GM23338 (cell line): ENCODE measurements around the gene RHEBL1. TPM values are rescaled to one million over a fixed set of nuclear protein-coding genes. Genes with fewer than 3 reads are reported as not detected.

ENCODE experiments used
- ATAC-seq: fragments of 200-7000 bp; cut with Tn5 transposase; 3 replicates; pipeline ENCODE4 v1.9.1; 2020
- DNase-seq: peaks from one replicate; pipeline ENCODE4 v3.0.0-alpha.2; 2015; ENCODE audit warnings: low spot score
- H2AFZ ChIP-seq: fragments of 200-600 bp; sonication (generic); 2 replicates; pipeline ENCODE4 v1.8.0; 2016; ENCODE audit warnings: antibody characterized with exemption, mild to moderate bottlenecking, moderate library complexity
- H3F3A ChIP-seq: fragments of 200-600 bp; sonication (generic); replicated peaks from 2 replicates; pipeline ENCODE4 v1.8.0; 2017; ENCODE audit warnings: antibody characterized with exemption, mixed run types, low read depth
- H3K27ac ChIP-seq: fragments of 200-600 bp; sonication (generic); 2 replicates; pipeline ENCODE4 v1.6.1; 2016; ENCODE audit warnings: low read depth
- H3K27me3 ChIP-seq: fragments of 200-600 bp; sonication (generic); 2 replicates; pipeline ENCODE4 v1.8.0; 2016; ENCODE audit warnings: mild to moderate bottlenecking, mixed run types, moderate library complexity; ENCODE audit not compliant: insufficient read depth
- H3K36me3 ChIP-seq: fragments of 200-600 bp; sonication (generic); 2 replicates; pipeline ENCODE4 v1.8.0; 2016; ENCODE audit warnings: mild to moderate bottlenecking; ENCODE audit not compliant: insufficient read depth
- H3K4me1 ChIP-seq: fragments of 200-600 bp; sonication (generic); 2 replicates; pipeline ENCODE4 v1.8.0; 2016; ENCODE audit warnings: mild to moderate bottlenecking, moderate library complexity; ENCODE audit not compliant: insufficient read depth
- H3K4me2 ChIP-seq: fragments of 200-600 bp; sonication (generic); 2 replicates; pipeline ENCODE4 v1.7.1; 2017; ENCODE audit warnings: mixed run types
- H3K4me3 ChIP-seq: fragments of 200-600 bp; sonication (generic); 2 replicates; pipeline ENCODE4 v1.6.1; 2016; ENCODE audit warnings: mixed run types
- H3K79me2 ChIP-seq: fragments of 200-600 bp; sonication (generic); replicated peaks from 2 replicates; pipeline ENCODE4 v1.8.0; 2017; ENCODE audit warnings: mild to moderate bottlenecking; ENCODE audit not compliant: insufficient read depth
- H3K9me2 ChIP-seq: fragments of 200-600 bp; sonication (generic); 2 replicates; pipeline ENCODE4 v1.8.0; 2017; ENCODE audit not compliant: insufficient read depth
- H4K20me1 ChIP-seq: fragments of 200-600 bp; sonication (generic); replicated peaks from 2 replicates; pipeline ENCODE4 v1.8.0; 2017; ENCODE audit warnings: mild to moderate bottlenecking; ENCODE audit not compliant: insufficient read depth
- H3K27ac Mint-ChIP-seq: 2 replicates; pipeline ENCODE4 v1.8.0; 2020; ENCODE audit warnings: inconsistent platforms, mild to moderate bottlenecking, moderate library complexity, mixed read lengths
- H3K27me3 Mint-ChIP-seq: 3 replicates; pipeline ENCODE4 v1.8.0; 2022; ENCODE audit warnings: low read depth, mild to moderate bottlenecking, moderate library complexity, mixed read lengths, inconsistent platforms; ENCODE audit not compliant: insufficient read depth, poor library complexity
- H3K36me3 Mint-ChIP-seq: 3 replicates; pipeline ENCODE4 v1.8.0; 2021; ENCODE audit warnings: low read depth, mild to moderate bottlenecking, inconsistent platforms, moderate library complexity, mixed read lengths
- H3K4me1 Mint-ChIP-seq: 3 replicates; pipeline ENCODE4 v1.8.0; 2020; ENCODE audit warnings: mild to moderate bottlenecking, inconsistent platforms, mixed read lengths
- H3K4me3 Mint-ChIP-seq: 3 replicates; pipeline ENCODE4 v1.8.0; 2021; ENCODE audit warnings: moderate library complexity, mild to moderate bottlenecking, inconsistent platforms, mixed read lengths
- H3K9me3 Mint-ChIP-seq: 3 replicates; pipeline ENCODE4 v1.8.0; 2020; ENCODE audit warnings: moderate library complexity, mild to moderate bottlenecking, inconsistent platforms, mixed read lengths
- CREB1 ChIP-seq: fragments of 250-450 bp; sonication (Bioruptor Pico); IDR thresholded peaks from 2 replicates; pipeline ENCODE4 v1.5.0; 2020; ENCODE audit warnings: low read depth, mild to moderate bottlenecking, moderate library complexity
- CTCF ChIP-seq, 2 experiments: fragments of 200-600 bp in 1 of 2; sonication (generic) in 1 of 2; conservative IDR thresholded peaks; 2 replicates each; pipeline versions ENCODE4 v1.5.1 to v1.6.1; 2016 to 2017; ENCODE audit warnings: antibody characterized with exemption in 2 of 2, low read depth in 2 of 2, mild to moderate bottlenecking in 2 of 2, moderate library complexity in 1 of 2
- ETS1 ChIP-seq: IDR thresholded peaks from 2 replicates; pipeline ENCODE4 v1.6.1; 2016; ENCODE audit warnings: antibody characterized with exemption
- EZH2 ChIP-seq: fragments of 200-600 bp; sonication (generic); IDR thresholded peaks from one replicate; pipeline ENCODE4 v1.8.0; 2017; ENCODE audit warnings: antibody characterized with exemption, mild to moderate bottlenecking, low read depth; ENCODE audit not compliant: unreplicated experiment
- EZH2phosphoT487 ChIP-seq: fragments of 200-600 bp; sonication (generic); IDR thresholded peaks from one replicate; pipeline ENCODE4 v1.8.1; 2018; ENCODE audit warnings: antibody characterized with exemption; ENCODE audit not compliant: unreplicated experiment
- JUNB ChIP-seq: IDR thresholded peaks from one replicate; pipeline ENCODE4 v1.6.1; 2016; ENCODE audit warnings: antibody characterized with exemption; ENCODE audit not compliant: unreplicated experiment
- NANOG ChIP-seq: IDR thresholded peaks from 2 replicates; pipeline ENCODE4 v1.6.1; 2016; ENCODE audit warnings: antibody characterized with exemption, borderline replicate concordance
- POLR2AphosphoS5 ChIP-seq: IDR thresholded peaks from 2 replicates; pipeline ENCODE4 v1.6.1; 2016; ENCODE audit warnings: antibody characterized with exemption, low read depth
- REST ChIP-seq: IDR thresholded peaks from one replicate; pipeline ENCODE4 v1.6.1; 2018; ENCODE audit warnings: antibody characterized with exemption; ENCODE audit not compliant: unreplicated experiment
- STAT1 ChIP-seq: IDR thresholded peaks from one replicate; pipeline ENCODE4 v1.6.1; 2016; ENCODE audit warnings: antibody characterized with exemption; ENCODE audit not compliant: unreplicated experiment
- ZNF114 ChIP-seq: fragments of 250-450 bp; sonication (Bioruptor Pico); IDR thresholded peaks from 2 replicates; pipeline ENCODE4 v1.5.0; 2020; ENCODE audit warnings: mild to moderate bottlenecking, moderate library complexity
- ZNF331 ChIP-seq: fragments of 250-450 bp; sonication (Bioruptor Pico); IDR thresholded peaks from 2 replicates; pipeline ENCODE4 v1.5.0; 2020; ENCODE audit warnings: low read depth, mild to moderate bottlenecking, moderate library complexity
- polyA plus RNA-seq: library from polyadenylated mRNA; unstranded; fragments of >200 nt; fragmentation: Nextera tagmentation; extraction: Ambion mirVana; gene quantifications from 2 replicates; pipeline ENCODE4 v1.2.1, GENCODE V29; 2016
- total RNA-seq: library from RNA; depleted of rRNA; stranded (reverse); fragments of >200 nt; shearing (Covaris generic); gene quantifications from 2 replicates; pipeline ENCODE4 v1.2.3, GENCODE V29; 2014

RHEBL1 gene
- total and polyA plus RNA-seq, 2 experiments from 2014 or later = 9.4 to 11.8 TPM

DNA sequence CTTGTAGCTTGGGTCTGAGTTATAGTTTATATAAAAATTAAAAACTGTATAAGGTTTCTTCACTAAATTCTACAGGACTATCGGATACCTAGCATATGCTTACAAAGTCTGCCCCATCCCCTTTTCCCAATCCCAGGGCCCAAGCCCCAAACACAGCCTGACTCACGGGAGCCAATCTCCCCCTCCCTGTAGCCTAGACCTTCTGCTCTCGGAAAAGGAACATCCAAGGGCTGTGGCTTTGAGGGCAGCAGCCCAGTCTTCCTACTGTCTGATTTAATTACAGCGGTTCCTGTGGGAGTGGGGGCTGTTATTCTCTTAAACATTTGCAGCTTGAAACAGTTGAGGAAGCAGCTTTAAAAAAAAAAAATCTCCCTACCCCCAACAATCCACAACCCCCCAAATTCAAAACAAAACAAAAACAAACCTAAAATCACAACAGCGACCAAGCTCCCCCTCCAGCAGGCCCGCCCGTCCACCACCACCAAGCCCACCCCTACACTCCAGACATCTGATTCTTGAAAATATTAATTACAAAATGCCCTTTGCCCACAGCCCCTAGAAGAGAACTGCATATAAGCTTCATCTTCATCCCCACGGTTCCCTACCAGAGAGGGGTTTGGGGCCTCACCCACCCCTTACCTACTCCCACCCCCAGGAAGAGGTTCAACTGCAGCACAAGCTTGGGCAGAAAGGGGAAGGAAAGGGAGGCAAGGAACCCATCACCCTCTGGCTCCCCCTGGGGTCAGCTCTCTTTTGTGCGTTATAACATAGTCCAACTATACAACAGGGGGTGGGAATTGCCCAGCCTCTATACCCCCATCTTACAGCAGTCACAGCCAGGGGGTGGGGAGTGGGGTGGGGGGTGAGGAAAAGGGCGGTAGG, 50.1 kb downstream of the RHEBL1 start:
- H3K36me3 ChIP-seq = peaks cover 22% of the 10 kb centered on the region
- H3K4me3 ChIP-seq = peak overlapping the region; percentile 81
- ATAC-seq (peak; percentile 18), DNase-seq (peak; percentile 78)
- Mint-ChIP-seq H3K4me1 (peaks cover 18% of the 10 kb centered on the region; the same call in 2 of the 3 replicates), H3K27me3 (peaks cover 17% of the 10 kb centered on the region), H3K4me3 (peak overlapping the region; percentile 93), H3K36me3 (peaks cover 35% of the 10 kb centered on the region), H3K9me3 (no peaks in the 10 kb centered on the region), H3K27ac (peak overlapping the region; percentile 97)
- no peak overlapping the region for H2AFZ ChIP-seq
- H3K27ac ChIP-seq = peak overlapping the region; percentile 97
- H3K79me2 ChIP-seq = no peaks in the 10 kb centered on the region
- TF ChIP-seq NANOG (no peak), CTCF (conservative IDR thresholded peaks at IDR 0.05; ENCODE audit: low read depth in 2 of 2) (peak; percentile 45 to 57; a peak in 3 of 4 replicates)
- peaks cover 3% of the 10 kb centered on the region for H4K20me1 ChIP-seq
- peaks cover 5% of the 10 kb centered on the region; the same call in 1 of the 2 replicates for H3K4me1 ChIP-seq
- H3F3A ChIP-seq = peaks cover 16% of the 10 kb centered on the region; the same call in 1 of the 2 replicates
- no peaks in the 10 kb centered on the region for H3K27me3 ChIP-seq
- H3K9me2 ChIP-seq = no peaks in the 10 kb centered on the region
- H3K4me2 ChIP-seq = peak overlapping the region; percentile 87

- H2AFZ ChIP-seq = no peak overlapping the region
- Mint-ChIP-seq H3K36me3 (peaks cover 29% of the 10 kb centered on the region), H3K9me3 (no peaks in the 10 kb centered on the region), H3K27ac (peak overlapping the region; percentile 97), H3K27me3 (peaks cover 18% of the 10 kb centered on the region), H3K4me3 (peak overlapping the region; percentile 93), H3K4me1 (peaks cover 18% of the 10 kb centered on the region; the same call in 2 of the 3 replicates)
- H4K20me1 ChIP-seq = peaks cover 3% of the 10 kb centered on the region
- H3K9me2 ChIP-seq = no peaks in the 10 kb centered on the region
- peak overlapping the region; percentile 81 for H3K4me3 ChIP-seq
- ATAC-seq = peak; percentile 4
- peak overlapping the region; percentile 87 for H3K4me2 ChIP-seq
- TF ChIP-seq ETS1 (no peak), JUNB (no peak), ZNF331 (CRISPR knock-in tag) (no peak), EZH2 (no peak), REST (no peak), STAT1 (no peak), ZNF114 (no peak), EZH2phosphoT487 (no peak), CREB1 (no peak), NANOG (no peak), POLR2AphosphoS5 (no peak)
- peaks cover 16% of the 10 kb centered on the region; the same call in 1 of the 2 replicates for H3F3A ChIP-seq
- peaks cover 5% of the 10 kb centered on the region; the same call in 1 of the 2 replicates for H3K4me1 ChIP-seq
- H3K27ac ChIP-seq = peak overlapping the region; percentile 97
- peaks cover 21% of the 10 kb centered on the region for H3K36me3 ChIP-seq
- H3K79me2 ChIP-seq = no peaks in the 10 kb centered on the region
- H3K27me3 ChIP-seq = no peaks in the 10 kb centered on the region
- DNase-seq = no peak
Observed at GRCh38 chr12:49019120-49019430, 50.7 kb downstream of the RHEBL1 start.
